HG03045 (cell line): ENCODE data around the gene ELMO2.
"Not testable (repeated sequence)": the region's sequence is repeated elsewhere in the genome, so short reads cannot be mapped to it uniquely, and the experiment has no call there.

Experiments
- ATAC-seq: cut with Tn5 transposase; IDR thresholded peaks from one replicate; pipeline ENCODE4 v1.9.1; 2021; ENCODE audit warnings: mild to moderate bottlenecking, moderate library complexity; ENCODE audit not compliant: unreplicated experiment

ELMO2 gene

DNA sequence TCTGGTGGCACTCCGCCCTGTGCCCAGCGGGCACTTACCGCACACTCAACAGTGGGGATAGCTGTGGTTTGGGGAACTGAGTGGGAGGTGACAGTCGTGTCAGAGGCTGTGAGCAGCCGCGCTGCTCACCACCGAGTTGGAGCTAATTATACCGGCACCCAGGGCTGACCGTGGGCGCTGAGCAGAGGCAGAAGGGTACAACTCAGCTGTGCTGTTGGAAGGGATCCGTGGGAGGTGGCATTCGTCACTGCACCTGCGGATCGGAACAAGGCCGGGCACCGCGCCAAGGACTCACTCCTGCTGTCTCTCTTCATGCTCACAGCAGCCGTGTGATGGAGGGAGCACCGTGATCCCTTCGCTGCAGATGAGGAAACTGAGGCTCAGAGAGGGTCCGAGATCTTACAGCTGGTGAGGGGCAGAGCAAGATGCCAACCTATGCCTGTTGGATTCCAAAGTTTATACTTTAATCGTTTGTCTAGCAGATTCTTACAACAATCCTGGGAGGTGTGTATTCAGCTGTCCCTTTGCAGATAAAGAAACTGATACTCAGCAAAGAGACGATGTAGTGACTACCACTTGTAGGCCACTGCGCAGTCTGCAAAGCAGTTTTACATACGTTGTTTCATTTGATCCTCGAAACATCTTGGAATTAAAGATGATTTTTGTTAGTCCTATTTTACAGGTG lies 713 bp upstream of the ELMO2 start:
- peak; percentile 44 for ATAC-seq

- no peak for ATAC-seq
Observed at GRCh38 chr20:46402331-46402811, 4.0 kb downstream of the ELMO2 start.

DNA sequence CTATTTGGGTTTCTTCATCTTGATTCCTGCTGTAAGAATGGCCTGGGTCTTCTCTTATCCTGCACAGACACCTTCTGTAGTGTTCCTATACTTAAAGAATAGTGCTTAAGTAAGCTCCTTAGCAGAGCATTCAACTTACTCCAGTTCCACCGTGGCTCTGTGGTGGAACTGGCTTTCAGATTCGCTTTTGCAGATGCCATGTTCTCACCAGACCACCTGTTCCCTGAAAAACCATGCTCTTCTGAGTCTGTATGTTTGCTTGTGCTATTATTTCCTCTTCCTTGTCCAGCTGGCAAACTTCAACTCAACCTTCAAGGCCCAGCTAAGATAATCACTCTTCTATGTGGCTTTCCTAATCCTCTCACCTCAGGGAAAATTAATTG lies 4.9 kb downstream of the ELMO2 start:
- no peak for ATAC-seq

DNA sequence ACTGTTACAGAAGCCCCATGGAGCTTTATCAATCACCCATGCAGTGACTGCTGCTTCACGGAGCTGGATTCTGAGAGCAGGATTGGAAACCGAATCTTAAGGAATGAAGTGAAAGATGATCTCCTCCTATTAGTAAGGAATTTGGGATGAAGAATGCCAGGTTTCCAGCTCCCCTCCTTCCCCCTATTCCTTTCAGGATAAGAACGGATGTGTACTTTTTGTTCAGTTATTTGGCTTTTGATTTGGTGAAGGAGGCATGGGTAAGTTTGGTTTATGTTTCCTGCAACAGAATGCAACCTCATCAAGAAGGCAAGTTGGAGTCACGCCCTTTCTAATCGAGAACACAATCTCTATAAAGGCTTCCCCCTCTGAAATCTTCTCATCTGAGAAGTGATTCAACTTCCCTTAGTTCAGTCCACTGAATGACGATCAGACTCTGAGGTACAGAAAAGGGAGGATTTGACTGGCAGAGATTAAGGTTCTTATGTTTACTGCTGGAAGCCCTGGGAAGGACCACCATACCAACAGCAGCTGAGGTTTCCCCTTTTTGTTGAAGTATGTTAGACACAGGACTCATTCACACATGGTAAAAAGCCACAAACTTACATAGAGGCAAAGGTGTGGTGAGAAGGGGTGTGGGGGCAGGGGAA lies 5.5 kb downstream of the ELMO2 start:
- ATAC-seq = no peak

DNA sequence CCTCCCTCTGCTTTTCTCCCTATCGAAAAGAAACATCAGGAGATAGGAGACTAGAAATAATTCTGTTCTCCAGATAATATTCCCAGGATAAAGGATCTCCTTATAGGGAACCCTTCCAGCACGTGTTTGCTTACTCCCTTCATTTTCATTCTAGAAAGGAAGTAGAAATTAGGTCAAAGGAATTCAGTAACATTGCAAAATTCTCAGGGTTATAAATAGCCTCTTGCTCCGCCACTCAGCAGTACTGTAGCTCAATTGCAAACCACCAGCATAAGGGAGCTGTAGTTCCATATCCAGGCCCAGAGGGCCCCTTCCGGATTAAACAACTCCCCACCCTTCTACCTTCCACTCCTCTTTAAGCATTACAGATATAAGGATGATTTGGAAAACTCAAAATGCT lies 6.2 kb downstream of the ELMO2 start:
- no peak for ATAC-seq

DNA sequence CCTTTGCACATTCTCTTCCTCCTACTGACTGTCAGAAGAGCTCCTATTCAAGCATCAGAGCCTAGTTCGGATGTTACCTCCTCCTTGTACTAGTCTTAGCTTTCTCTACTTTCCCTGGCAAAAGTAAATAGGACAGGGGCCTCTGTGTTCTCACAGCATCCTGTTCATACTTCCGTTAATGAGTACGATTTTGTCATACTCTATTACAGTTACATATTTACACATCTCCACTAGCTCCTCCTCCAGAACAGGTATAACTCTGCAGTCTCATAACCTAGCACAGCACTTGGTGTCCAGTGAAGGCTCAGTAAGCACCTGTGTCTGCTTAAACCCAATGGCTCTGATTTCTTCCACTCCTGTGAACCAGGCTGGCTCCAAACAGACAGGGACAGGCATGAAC lies 7.0 kb downstream of the ELMO2 start:
- no peak for ATAC-seq

- ATAC-seq = no peak
Observed at GRCh38 chr20:46398963-46399362, 7.5 kb downstream of the ELMO2 start.

GRCh38 chr20:46396052-46396740 lies 10.2 kb downstream of the ELMO2 start:
- ATAC-seq = no peak

- no peak for ATAC-seq
Observed at GRCh38 chr20:46394872-46395760, 11.3 kb downstream of the ELMO2 start.

DNA sequence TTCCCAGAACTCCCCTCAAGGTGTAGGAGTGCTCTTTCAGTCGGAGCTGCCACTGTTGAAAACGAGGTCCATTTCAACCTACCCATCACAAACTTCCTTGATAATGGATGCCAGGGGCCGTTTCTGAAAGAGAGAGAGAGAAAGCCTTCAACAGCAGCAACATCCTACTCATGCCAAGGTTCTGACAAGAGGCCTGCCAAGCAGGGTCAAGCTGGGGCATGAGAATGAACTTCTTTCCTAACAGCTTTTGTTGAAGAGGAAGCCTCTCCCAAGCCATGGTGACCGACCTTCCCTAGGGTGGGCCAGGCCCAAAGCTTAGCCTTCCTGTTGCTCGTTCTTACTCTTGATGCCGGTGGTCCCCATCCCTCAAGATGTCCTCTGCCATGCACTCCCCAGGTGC lies 12.4 kb downstream of the ELMO2 start:
- no peak for ATAC-seq

DNA sequence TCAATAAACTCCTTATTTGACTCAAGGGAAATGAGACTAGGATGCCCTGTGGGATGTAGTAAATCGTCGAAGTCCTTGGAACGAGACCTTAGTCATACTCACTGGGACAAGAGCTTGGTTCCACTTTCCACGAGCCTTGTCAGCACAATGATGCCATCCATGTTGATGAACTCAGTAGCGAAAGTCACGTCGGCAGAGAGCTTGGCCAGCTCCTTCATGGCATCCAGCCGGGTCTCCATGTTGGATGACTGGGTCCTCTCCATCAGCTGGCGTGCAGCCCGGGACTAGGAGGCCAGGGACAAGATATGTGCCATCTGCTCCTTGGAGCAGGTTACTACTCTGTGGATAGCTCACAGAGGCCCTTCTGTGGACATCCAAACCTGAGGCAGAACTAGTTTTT lies 17.5 kb downstream of the ELMO2 start:
- no peak for ATAC-seq

DNA sequence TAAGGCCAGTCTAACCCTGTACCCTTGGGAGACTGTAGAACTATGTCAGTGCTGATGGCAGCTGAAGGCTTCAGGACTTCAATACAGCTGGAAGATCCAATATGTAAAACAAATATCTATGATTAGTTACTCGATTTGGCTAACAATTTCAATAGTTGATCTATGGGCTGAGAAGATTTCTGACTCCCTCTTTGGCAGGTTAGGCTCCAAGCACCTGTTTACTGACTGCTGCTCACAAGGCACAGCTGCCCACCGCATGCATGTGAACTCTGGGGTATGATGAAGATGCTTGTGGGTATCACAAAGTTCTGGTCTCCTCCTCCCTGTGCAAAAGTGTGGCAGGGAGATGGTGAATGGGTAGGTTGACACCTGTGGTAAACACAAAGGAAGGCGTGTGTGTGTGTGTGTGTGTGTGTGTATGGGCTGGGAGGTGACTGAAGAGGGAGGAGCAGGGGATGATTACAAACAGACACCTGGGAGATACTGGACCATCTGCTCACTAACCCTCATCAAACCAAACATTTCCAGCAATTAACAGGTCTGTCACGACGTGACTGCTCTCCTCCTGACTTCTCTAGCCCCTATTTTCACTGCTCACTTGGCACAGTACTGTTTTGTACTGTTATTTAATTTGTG lies 18.1 kb downstream of the ELMO2 start:
- no peak for ATAC-seq

GRCh38 chr20:46387054-46387453 lies 19.4 kb downstream of the ELMO2 start:
- not testable (repeated sequence) for ATAC-seq

- ATAC-seq = no peak
Observed at GRCh38 chr20:46378412-46379009, 27.9 kb downstream of the ELMO2 start.

DNA sequence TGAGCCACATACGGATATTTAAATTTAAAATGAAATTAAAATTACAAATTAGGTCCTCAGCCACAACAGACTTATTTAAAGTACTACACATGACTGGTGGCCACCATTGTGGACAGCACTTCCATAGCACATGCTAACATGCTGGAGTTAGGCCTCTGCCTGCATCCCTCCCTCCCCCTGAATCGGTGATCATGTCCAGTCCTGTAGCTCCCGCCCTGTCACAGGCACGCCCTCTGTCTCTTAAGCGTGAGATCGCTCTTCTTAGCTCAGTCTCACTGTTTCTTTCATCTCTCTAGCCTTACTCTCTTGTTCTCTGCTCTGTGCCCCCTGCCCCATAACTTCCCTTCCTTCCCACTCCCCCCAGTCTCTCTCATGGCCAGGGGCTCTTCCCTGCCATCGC lies 28.9 kb downstream of the ELMO2 start:
- no peak for ATAC-seq

GRCh38 chr20:46376196-46376785 lies 30.1 kb downstream of the ELMO2 start:
- ATAC-seq = no peak

DNA sequence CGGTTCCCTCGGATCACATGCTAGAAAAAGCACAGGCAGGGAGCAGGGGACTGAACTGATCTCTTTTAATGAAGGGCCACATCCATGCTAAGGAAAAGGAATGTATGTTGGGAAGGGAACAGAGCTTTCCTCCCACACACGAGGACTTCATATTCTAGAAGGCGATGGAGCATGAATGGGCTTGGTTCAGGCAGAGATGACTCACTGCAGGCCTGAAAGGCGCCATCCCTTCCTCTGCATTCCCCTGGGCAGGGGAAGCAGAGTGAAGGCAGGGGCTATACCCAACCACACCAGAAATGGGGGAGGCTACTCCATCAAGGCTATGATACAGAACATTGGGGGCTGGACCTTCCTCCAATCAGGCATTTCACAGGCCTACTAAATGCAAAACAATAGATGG lies 30.6 kb downstream of the ELMO2 start:
- no peak for ATAC-seq

- no peak for ATAC-seq
Observed at GRCh38 chr20:46374383-46374782, 32.0 kb downstream of the ELMO2 start.

GRCh38 chr20:46371656-46372055 lies 34.8 kb downstream of the ELMO2 start:
- no peak for ATAC-seq

DNA sequence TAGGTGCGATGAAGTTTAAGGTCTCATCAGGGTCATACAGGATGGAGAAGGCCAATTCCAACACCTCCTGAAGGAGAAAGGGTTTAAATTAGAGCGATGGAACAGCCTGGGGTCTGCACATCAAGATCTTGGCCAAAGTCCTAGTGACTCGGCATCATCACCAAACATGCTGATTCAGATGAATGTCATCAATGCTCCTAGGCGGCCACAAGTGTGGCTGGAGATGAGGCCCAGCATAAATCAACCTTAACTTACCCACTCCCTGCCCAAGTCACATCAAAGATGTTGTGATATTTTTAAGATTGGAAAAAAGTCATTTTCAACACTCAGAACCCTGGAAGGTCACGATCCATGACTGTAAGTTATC lies 37.5 kb downstream of the ELMO2 start:
- no peak for ATAC-seq
